ENCODE data around the gene GALNT14. TPM values are rescaled to one million over a fixed set of nuclear protein-coding genes. Genes with fewer than 3 reads are reported as not detected.

GALNT14 gene
- total RNA-seq, 3 donors from 2014 or later: 0.16 to 4.3 (median 4.1) TPM

DNA sequence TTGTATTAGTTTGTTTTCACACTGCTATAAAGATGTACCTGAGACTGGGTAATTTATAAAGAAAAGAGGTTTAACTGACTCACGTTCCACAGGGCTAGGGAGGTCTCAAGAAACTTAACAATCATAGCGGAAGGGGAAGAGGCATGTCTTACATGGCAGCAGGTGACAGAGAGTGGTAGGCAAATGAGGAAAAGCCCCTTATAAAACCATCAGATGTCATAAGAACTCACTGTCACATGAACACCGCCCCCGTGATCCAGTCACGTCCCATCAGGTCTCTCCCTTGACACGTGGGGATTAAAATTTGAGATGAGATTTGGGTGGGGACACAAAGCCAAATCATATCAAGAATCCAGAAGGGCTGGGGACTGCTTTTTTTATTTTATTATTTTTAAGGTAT lies 120.0 kb downstream of the GALNT14 start:
- Histone ChIP-seq H3K9me3 (no peaks in the 10 kb centered on the region), H3K4me3 (no peak overlapping the region), H3K27ac (no peak overlapping the region), H3K27me3 (no peaks in the 10 kb centered on the region), H3K4me1 (no peaks in the 10 kb centered on the region), H3K36me3 (no peaks in the 10 kb centered on the region)
- no peak for TF ChIP-seq POLR2AphosphoS5 (IDR thresholded peaks at IDR 0.05)
- DNase-seq (ENCODE audit: low spot score in 2 of 2): no peak
- intact Hi-C loops (cut with DNase I; ENCODE audit: low total_unique reads): no loop called here

DNA sequence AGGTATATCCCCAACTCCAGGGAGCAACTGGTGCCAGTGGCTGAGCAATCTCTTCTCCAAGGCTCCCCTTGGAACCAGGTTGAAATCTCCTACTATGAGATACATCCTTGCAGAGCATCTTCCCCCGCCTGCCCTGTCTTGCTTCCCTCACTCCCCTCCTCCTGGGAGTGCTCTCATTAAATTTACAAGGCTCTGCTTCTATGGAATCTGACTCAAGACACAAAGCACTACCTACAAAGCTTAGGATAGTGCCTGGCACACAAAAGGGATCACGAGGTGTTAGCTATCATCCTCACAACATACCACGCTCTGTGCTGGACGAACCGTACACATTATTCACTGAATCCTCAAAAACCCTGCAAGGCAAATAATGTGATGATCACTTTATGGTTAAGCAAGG lies 121.6 kb downstream of the GALNT14 start:
- H3K27me3 ChIP-seq: no peaks in the 10 kb centered on the region
- DNase-seq (ENCODE audit: low spot score in 2 of 2): no peak
- no peaks in the 10 kb centered on the region for H3K9me3 ChIP-seq
- H3K27ac ChIP-seq: no peak overlapping the region
- H3K36me3 ChIP-seq: no peaks in the 10 kb centered on the region
- TF ChIP-seq POLR2A (IDR thresholded peaks at IDR 0.05) (no peak), POLR2AphosphoS5 (IDR thresholded peaks at IDR 0.05) (no peak)
- TF ChIP-seq, protein P1, sequence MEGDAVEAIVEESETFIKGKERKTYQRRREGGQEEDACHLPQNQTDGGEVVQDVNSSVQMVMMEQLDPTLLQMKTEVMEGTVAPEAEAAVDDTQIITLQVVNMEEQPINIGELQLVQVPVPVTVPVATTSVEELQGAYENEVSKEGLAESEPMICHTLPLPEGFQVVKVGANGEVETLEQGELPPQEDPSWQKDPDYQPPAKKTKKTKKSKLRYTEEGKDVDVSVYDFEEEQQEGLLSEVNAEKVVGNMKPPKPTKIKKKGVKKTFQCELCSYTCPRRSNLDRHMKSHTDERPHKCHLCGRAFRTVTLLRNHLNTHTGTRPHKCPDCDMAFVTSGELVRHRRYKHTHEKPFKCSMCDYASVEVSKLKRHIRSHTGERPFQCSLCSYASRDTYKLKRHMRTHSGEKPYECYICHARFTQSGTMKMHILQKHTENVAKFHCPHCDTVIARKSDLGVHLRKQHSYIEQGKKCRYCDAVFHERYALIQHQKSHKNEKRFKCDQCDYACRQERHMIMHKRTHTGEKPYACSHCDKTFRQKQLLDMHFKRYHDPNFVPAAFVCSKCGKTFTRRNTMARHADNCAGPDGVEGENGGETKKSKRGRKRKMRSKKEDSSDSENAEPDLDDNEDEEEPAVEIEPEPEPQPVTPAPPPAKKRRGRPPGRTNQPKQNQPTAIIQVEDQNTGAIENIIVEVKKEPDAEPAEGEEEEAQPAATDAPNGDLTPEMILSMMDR (IDR thresholded peaks at IDR 0.05): no peak
- intact Hi-C loops (cut with DNase I; ENCODE audit: low total_unique reads): no loop called here
- H3K4me1 ChIP-seq: no peaks in the 10 kb centered on the region
- H3K4me3 ChIP-seq: no peak overlapping the region

DNA sequence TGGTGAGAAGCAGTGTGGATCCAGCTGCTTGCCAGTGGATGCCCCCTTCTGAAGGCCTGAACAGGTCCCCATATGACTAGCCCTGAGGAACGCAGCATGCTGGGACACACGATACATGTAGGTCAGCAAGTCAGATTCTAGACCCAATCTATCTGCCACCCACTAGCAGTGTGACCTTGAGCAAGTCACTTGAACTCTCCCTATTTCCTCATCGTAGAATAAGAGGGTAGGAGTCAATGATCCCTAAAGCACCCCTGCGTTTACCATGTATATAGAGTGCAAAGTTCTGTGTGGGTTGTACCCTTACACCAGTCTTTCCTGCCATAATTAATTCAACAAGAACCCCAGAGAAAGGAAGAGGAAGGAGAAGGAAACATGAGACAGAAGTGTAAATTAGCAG lies 123.7 kb downstream of the GALNT14 start:
- no peak overlapping the region for H3K4me3 ChIP-seq
- no peaks in the 10 kb centered on the region for H3K4me1 ChIP-seq
- TF ChIP-seq, protein P1 (IDR thresholded peaks at IDR 0.05): no peak
- TF ChIP-seq POLR2A (IDR thresholded peaks at IDR 0.05) (no peak), POLR2AphosphoS5 (IDR thresholded peaks at IDR 0.05) (no peak)
- H3K27me3 ChIP-seq: no peaks in the 10 kb centered on the region
- no peaks in the 10 kb centered on the region for H3K9me3 ChIP-seq
- intact Hi-C loops (cut with DNase I; ENCODE audit: low total_unique reads): no loop called here
- H3K36me3 ChIP-seq: no peaks in the 10 kb centered on the region
- H3K27ac ChIP-seq: no peak overlapping the region
- no peak for DNase-seq (ENCODE audit: low spot score in 2 of 2)

DNA sequence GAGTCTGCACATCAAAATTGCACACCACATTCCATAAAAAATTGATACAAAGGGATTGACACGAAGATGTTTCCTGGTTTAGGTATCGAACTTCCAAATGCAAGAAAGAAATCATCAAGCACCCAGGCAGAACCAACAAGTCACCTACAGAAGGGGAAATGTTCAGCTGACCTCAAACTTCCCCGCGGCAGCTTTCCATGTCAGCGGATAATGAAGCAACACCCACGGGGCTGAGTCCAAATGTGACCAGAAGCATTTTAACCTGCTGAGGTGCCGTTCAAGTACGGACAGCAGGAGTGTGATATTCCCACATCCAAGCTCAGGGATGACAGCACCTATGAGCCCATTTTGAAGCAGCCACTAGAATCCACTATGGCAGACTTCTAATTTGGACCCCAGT lies 124.9 kb downstream of the GALNT14 start:
- no peak overlapping the region for H3K27ac ChIP-seq
- no peak for DNase-seq (ENCODE audit: low spot score in 2 of 2)
- no peaks in the 10 kb centered on the region for H3K4me1 ChIP-seq
- intact Hi-C loops (cut with DNase I; ENCODE audit: low total_unique reads): no loop called here
- H3K27me3 ChIP-seq: no peaks in the 10 kb centered on the region
- no peaks in the 10 kb centered on the region for H3K9me3 ChIP-seq
- no peak overlapping the region for H3K4me3 ChIP-seq
- H3K36me3 ChIP-seq: no peaks in the 10 kb centered on the region
- TF ChIP-seq, protein P1 (IDR thresholded peaks at IDR 0.05): no peak
- TF ChIP-seq POLR2AphosphoS5 (IDR thresholded peaks at IDR 0.05) (no peak), POLR2A (IDR thresholded peaks at IDR 0.05) (no peak)

DNA sequence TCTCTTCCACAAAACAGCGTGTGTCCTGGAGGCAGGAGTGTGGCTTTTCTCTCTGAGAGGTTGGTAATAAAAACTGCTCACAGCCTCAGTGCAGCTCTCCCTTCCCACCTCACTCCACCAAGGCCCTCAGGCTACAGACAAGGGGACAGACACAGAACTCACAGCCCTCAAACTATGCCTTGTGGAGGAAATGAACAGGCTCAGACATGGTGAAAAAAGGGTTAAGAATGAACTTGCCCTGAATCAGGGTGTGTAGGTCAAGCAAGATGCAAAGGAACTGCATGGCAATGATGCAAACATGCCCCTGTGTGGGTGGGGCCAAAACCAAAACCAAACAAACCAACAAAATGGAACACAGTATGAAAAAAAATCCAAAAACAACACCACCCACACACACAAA lies 125.8 kb downstream of the GALNT14 start:
- Histone ChIP-seq H3K27me3 (no peaks in the 10 kb centered on the region), H3K4me3 (no peak overlapping the region), H3K27ac (no peak overlapping the region), H3K4me1 (no peaks in the 10 kb centered on the region), H3K36me3 (no peaks in the 10 kb centered on the region), H3K9me3 (no peaks in the 10 kb centered on the region)
- TF ChIP-seq POLR2AphosphoS5 (IDR thresholded peaks at IDR 0.05): no peak
- TF ChIP-seq, protein P1 (IDR thresholded peaks at IDR 0.05): no peak
- no peak for TF ChIP-seq POLR2A (IDR thresholded peaks at IDR 0.05)
- intact Hi-C loops (cut with DNase I; ENCODE audit: low total_unique reads): no loop called here
- DNase-seq (ENCODE audit: low spot score in 2 of 2): no peak

DNA sequence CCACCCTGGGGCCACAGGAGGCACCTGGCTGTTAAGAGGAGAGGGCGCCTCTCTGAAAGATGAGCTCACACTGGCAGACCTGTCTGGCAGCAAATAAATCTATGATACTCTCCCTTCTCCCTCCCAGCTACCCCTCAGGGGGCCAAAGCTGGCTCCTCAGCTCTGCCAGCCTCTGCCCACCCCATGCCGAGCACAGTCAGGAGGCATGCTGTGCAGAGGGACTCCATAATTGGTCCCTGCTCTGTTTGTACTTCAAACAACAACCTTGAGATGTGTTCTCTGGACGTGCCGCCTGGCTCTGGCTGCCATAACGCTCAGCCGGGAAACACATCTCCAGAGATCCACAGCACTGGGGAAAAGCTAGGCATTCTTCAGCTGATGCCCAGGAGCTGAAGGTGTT lies 126.7 kb downstream of the GALNT14 start:
- Histone ChIP-seq H3K27ac (no peak overlapping the region), H3K4me1 (no peaks in the 10 kb centered on the region), H3K9me3 (no peaks in the 10 kb centered on the region), H3K4me3 (no peak overlapping the region), H3K27me3 (no peaks in the 10 kb centered on the region), H3K36me3 (no peaks in the 10 kb centered on the region)
- no peak for TF ChIP-seq POLR2A (IDR thresholded peaks at IDR 0.05)
- TF ChIP-seq, protein P1 (IDR thresholded peaks at IDR 0.05): no peak
- TF ChIP-seq POLR2AphosphoS5 (IDR thresholded peaks at IDR 0.05): no peak
- DNase-seq (ENCODE audit: low spot score in 2 of 2): no peak
- intact Hi-C loops (cut with DNase I; ENCODE audit: low total_unique reads): no loop called here
